SU-DHL-6 (cell line): ENCODE data around the gene MRM1.

Source experiments
- H2AFZ ChIP-seq: fragments of 200-600 bp; sonication (generic); 2 replicates; pipeline ENCODE4 v1.6.1; 2014; ENCODE audit warnings: low read depth, mild to moderate bottlenecking, moderate library complexity, mixed read lengths, antibody characterized with exemption, low read length; ENCODE audit not compliant: severe bottlenecking
- H3F3A ChIP-seq: fragments of 200-600 bp; shearing (Covaris generic); 2 replicates; pipeline ENCODE4 v1.6.0; 2016; ENCODE audit warnings: antibody characterized with exemption, mild to moderate bottlenecking; ENCODE audit not compliant: insufficient read depth
- H3K27ac ChIP-seq: fragments of 200-600 bp; sonication (generic); 2 replicates; pipeline ENCODE4 v1.5.1; 2016; ENCODE audit warnings: low read depth, mild to moderate bottlenecking, low read length, moderate library complexity, mixed read lengths
- H3K27me3 ChIP-seq: fragments of 200-600 bp; sonication (generic), shearing (Covaris generic); 2 replicates; pipeline ENCODE4 v1.6.0; 2014; ENCODE audit warnings: mild to moderate bottlenecking, low read length
- H3K36me3 ChIP-seq: fragments of 200-600 bp; sonication (generic); 2 replicates; pipeline ENCODE4 v1.6.1; 2014; ENCODE audit warnings: mild to moderate bottlenecking, low read length, mixed read lengths
- H3K4me2 ChIP-seq: fragments of 300-600, 200-600 bp; shearing (Covaris generic), sonication (generic); 2 replicates; pipeline ENCODE4 v1.6.0; 2014; ENCODE audit warnings: low read length, low read depth, mild to moderate bottlenecking; ENCODE audit not compliant: poor library complexity, severe bottlenecking
- H3K4me3 ChIP-seq: fragments of 200-600 bp; sonication (generic); 2 replicates; pipeline ENCODE4 v1.5.1; 2014; ENCODE audit warnings: antibody characterized with exemption, low read length, mild to moderate bottlenecking, mixed read lengths; ENCODE audit not compliant: insufficient read depth, poor library complexity, severe bottlenecking
- H3K79me2 ChIP-seq: fragments of 200-600 bp; sonication (generic); 2 replicates; pipeline ENCODE4 v1.6.1; 2014; ENCODE audit warnings: mild to moderate bottlenecking, low read length, moderate library complexity; ENCODE audit not compliant: insufficient read depth
- H3K9ac ChIP-seq: fragments of 200-600 bp; sonication (generic); 2 replicates; pipeline ENCODE4 v1.7.0; 2014; ENCODE audit warnings: mild to moderate bottlenecking, low read length
- H3K9me2 ChIP-seq: fragments of 200-600 bp; sonication (generic); replicated peaks from 2 replicates; pipeline ENCODE4 v1.6.1; 2014; ENCODE audit warnings: low read length; ENCODE audit not compliant: insufficient read depth
- H3K9me3 ChIP-seq: fragments of 200-600 bp; sonication (generic); 2 replicates; pipeline ENCODE4 v1.6.1; 2014; ENCODE audit warnings: low read length, mixed read lengths; ENCODE audit not compliant: insufficient read depth
- H4K20me1 ChIP-seq: fragments of 200-600 bp; sonication (generic); 2 replicates; pipeline ENCODE4 v1.6.1; 2014; ENCODE audit warnings: low read depth, mild to moderate bottlenecking, antibody characterized with exemption, low read length, moderate library complexity, mixed read lengths
- CTCF ChIP-seq: fragments of 200-600 bp; sonication (generic); IDR thresholded peaks from one replicate; pipeline ENCODE4 v1.5.1; 2017; ENCODE audit warnings: antibody characterized with exemption, mild to moderate bottlenecking, low read length, moderate library complexity; ENCODE audit not compliant: insufficient read depth, poor library complexity, severe bottlenecking
- EZH2phosphoT487 ChIP-seq: fragments of 200-600 bp; sonication (generic), shearing (Covaris generic); conservative IDR thresholded peaks from 2 replicates; pipeline ENCODE4 v1.6.1; 2018; ENCODE audit warnings: mild to moderate bottlenecking, antibody characterized with exemption, low read length, moderate library complexity, mixed read lengths

The MRM1 gene

GRCh38 chr17:36593656-36594316 lies 7.6 kb upstream of the MRM1 start:
- no peaks in the 10 kb centered on the region for H4K20me1 ChIP-seq
- H3F3A ChIP-seq, result peaks cover 26% of the 10 kb centered on the region
- no peak overlapping the region for H3K27ac ChIP-seq
- no peak overlapping the region for H3K9ac ChIP-seq
- TF ChIP-seq EZH2phosphoT487 (no peak), CTCF (no peak)
- H3K4me2 ChIP-seq, result no peak overlapping the region
- H3K27me3 ChIP-seq, result no peaks in the 10 kb centered on the region
- H3K4me3 ChIP-seq, result no peak overlapping the region
- no peaks in the 10 kb centered on the region for H3K9me2 ChIP-seq
- H3K9me3 ChIP-seq, result no peaks in the 10 kb centered on the region
- 0 out of 2 replicates have a peak, but pooled peaks cover 4% of the 10 kb centered on the region for H3K36me3 ChIP-seq
- H3K79me2 ChIP-seq, result no peaks in the 10 kb centered on the region
- H2AFZ ChIP-seq, result no peak overlapping the region

DNA sequence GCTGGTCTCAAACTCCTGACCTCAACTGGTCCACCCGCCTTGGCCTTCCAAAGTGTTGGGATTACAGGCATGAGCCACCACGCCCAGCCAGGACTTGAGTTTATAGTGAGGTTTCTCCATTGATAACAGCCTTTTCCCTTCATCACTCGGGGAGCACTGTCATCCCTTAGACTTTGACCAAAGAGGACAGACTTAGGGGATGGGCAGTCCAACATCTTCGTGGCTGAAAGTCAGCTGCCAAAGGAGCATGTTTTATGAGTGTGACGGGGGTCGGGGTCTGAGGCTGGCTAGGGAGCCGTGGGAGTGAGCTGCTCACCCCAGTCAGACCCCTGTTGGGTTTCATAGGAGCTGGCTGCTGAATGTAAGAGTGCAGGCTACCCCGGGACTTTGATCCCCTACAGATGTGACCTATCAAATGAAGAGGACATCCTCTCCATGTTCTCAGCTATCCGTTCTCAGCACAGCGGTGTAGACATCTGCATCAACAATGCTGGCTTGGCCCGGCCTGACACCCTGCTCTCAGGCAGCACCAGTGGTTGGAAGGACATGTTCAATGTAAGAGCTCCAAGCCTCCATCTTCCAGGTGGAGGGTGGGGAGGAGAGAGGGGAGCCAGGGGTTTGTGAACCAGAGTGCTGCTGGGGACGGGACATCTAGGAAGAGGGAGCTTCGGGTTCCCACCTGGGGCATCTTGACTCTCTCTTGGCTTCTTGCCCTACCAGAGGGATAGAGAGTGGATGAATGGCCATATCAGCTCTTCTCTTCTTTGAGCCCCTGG lies 6.6 kb upstream of the MRM1 start:
- Histone ChIP-seq H4K20me1 (no peaks in the 10 kb centered on the region), H3K9me2 (no peaks in the 10 kb centered on the region), H2AFZ (no peak overlapping the region), H3K27me3 (no peaks in the 10 kb centered on the region), H3K79me2 (no peaks in the 10 kb centered on the region), H3K4me2 (no peak overlapping the region), H3K27ac (no peak overlapping the region), H3F3A (peaks cover 16% of the 10 kb centered on the region), H3K36me3 (0 out of 2 replicates have a peak, but pooled peaks cover 2% of the 10 kb centered on the region), H3K4me3 (no peak overlapping the region), H3K9ac (no peak overlapping the region), H3K9me3 (no peaks in the 10 kb centered on the region)
- no peak for TF ChIP-seq CTCF

DNA sequence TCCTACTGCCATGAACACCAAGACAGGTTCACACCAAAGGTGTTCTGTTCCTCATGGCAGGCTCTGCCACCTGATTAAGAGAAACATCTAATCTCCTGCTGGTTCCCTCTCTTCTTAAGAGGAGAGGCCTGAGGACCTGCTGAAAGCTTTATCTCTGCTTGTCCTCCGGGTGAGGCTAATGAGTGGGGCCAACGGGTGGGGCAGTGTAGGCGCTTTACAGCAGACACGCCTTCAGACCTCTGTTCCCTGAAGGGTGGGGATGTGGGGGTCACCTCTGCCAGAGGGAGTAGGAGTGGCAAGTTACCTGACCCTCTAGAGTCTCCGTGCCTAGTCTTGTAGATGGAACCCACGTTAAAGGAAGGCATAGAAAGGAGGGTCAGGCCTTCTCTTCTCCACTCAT lies 4.2 kb upstream of the MRM1 start:
- peaks cover 8% of the 10 kb centered on the region for H3K79me2 ChIP-seq

More for the DNA sequence above, 4.2 kb upstream of the MRM1 start:
- Histone ChIP-seq H4K20me1 (no peaks in the 10 kb centered on the region), H3K9me3 (no peaks in the 10 kb centered on the region), H3K4me3 (no peak overlapping the region), H3K4me2 (no peak overlapping the region), H3K9ac (no peak overlapping the region), H3K9me2 (no peaks in the 10 kb centered on the region), H2AFZ (no peak overlapping the region), H3F3A (0 out of 2 replicates have a peak, but pooled peaks cover 6% of the 10 kb centered on the region), H3K36me3 (no peaks in the 10 kb centered on the region), H3K27ac (no peak overlapping the region), H3K27me3 (no peaks in the 10 kb centered on the region)
- TF ChIP-seq EZH2phosphoT487 (no peak), CTCF (no peak)
